ENCODE measurements around the gene CLEC2L.

Gene CLEC2L

DNA sequence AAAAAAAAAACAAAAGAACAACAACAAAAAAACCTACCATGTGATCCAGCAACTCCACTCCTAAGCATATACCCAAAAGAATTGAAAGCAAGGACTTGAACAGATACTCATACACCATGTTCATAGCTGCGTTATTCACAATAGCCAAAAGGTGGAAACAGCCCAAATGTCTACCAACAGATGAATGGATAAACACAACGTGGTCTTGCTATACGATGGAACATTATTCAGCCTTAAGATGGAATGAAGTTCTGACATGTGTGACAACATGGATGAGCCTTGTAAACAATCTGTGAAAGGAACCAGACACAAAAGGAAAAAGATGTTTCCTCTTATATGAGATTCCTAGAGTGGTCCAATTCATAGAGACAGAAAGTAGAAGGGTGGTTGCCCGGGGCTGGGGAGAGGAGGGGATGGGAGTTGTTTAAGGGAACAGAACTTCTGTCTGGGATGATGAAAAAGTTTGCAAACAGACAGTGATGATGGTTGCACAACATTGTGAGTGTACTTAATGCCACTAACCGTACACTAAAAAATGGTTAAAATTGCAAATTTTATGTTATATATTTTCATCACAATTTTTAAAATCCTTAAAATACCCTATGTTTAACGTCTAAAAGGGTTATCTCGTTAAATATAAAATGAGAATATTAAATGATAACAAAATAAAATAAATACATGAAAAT is 11.6 kb downstream of the CLEC2L start:
- no peak overlapping the region for H3K4me3 ChIP-seq (ENCODE audit: low read depth, low read length)
- CTCF ChIA-PET = no interaction called here
- TF ChIP-seq, protein P1, sequence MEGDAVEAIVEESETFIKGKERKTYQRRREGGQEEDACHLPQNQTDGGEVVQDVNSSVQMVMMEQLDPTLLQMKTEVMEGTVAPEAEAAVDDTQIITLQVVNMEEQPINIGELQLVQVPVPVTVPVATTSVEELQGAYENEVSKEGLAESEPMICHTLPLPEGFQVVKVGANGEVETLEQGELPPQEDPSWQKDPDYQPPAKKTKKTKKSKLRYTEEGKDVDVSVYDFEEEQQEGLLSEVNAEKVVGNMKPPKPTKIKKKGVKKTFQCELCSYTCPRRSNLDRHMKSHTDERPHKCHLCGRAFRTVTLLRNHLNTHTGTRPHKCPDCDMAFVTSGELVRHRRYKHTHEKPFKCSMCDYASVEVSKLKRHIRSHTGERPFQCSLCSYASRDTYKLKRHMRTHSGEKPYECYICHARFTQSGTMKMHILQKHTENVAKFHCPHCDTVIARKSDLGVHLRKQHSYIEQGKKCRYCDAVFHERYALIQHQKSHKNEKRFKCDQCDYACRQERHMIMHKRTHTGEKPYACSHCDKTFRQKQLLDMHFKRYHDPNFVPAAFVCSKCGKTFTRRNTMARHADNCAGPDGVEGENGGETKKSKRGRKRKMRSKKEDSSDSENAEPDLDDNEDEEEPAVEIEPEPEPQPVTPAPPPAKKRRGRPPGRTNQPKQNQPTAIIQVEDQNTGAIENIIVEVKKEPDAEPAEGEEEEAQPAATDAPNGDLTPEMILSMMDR (IDR thresholded peaks at IDR 0.05; ENCODE audit: insufficient read depth, low read length, missing control alignments) = no peak
- POLR2A ChIA-PET = no interaction called here
- DNase-seq (ENCODE audit: low read depth, low spot score) = no peak

DNA sequence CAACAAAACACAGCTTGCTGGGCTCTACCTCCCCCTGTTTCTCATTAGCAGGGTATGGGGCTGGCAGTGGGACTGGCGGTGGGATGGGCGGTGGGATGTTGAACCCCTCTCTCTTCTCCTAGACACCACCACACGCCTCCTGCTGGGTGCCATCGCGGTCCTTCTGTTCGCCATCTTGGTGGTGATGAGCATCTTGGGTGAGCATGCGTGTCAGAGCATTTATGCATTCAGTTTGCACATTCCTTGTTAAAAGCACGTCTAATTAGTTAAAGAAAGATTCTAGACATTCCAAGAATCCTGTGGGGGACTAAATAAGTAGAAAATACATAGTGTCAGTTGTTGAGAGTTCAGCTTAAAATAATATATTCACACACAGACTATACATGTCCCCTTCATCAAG is 12.7 kb downstream of the CLEC2L start:
- DNase-seq (ENCODE audit: low read depth, low spot score) = no peak
- CTCF ChIA-PET = no interaction called here
- POLR2A ChIA-PET = no interaction called here
- TF ChIP-seq, protein P1 (IDR thresholded peaks at IDR 0.05; ENCODE audit: insufficient read depth, low read length, missing control alignments) = no peak
- H3K4me3 ChIP-seq (ENCODE audit: low read depth, low read length) = no peak overlapping the region

DNA sequence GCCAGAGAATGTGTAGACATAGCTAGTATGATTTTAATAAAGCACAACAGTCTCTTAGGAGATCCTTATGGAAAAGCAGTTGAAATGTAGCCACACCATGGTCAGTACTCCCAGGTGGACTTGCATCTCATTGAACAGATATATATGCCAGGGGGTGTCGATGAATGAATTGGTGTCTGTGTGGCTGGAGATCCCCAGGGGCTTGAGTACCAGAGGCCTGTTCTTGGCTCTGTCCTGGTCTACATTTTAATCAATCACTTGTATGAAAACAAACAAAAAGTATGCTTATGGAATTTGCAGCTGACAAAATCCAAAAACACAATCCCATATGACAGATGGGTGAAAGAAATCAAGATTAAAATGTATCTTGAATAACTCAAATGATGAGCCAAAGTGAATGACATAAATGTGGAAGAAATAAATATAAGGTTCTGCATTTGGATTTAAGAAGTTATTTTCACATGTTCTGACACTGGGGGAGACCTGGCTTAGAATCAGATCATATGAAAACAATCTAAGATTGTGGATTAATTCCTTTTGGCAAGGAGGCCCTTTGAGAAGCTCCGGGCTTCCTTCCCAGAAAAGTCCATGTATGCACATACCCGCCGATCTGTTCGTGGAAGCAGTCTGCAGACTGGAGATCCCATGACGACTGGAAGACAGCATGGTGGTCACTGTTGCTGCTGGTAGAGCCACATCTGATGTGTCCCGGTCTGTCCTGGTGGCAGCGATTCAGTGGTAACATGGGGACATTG is 15.6 kb downstream of the CLEC2L start:
- TF ChIP-seq, protein P1 (IDR thresholded peaks at IDR 0.05; ENCODE audit: insufficient read depth, low read length, missing control alignments) = no peak
- ChIA-PET POLR2A (no interaction called here), CTCF (interaction anchor here (1.0 to 1.1 kb wide), 2 partner anchors 38 to 104 kb away, joined by 3 to 5 read pairs; no protein-coding TSS in a partner anchor)
- H3K4me3 ChIP-seq (ENCODE audit: low read depth, low read length) = no peak overlapping the region
- DNase-seq (ENCODE audit: low read depth, low spot score) = no peak

DNA sequence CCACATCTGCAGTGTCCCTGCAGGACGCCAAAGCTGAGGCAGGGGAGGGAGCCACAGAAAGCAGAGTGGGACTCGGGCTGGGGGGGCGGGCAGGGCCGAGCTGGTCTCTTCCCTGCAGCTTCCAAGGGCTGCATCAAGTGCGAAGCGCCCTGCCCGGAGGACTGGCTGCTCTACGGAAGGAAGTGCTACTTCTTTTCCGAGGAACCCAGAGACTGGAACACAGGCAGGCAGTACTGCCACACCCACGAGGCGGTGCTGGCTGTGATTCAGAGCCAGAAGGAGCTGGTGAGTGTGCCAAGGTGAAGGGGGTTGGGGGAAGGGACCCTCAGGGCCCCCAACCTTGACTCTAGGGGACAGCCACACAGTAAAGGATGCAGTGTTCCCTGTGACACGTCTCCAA is 16.7 kb downstream of the CLEC2L start:
- H3K4me3 ChIP-seq (ENCODE audit: low read depth, low read length) = no peak overlapping the region
- no peak for DNase-seq (ENCODE audit: low read depth, low spot score)
- ChIA-PET CTCF (interaction anchor here (1.1 to 1.9 kb wide), 2 partner anchors 41 to 106 kb away, joined by 5 to 6 read pairs; no protein-coding TSS in a partner anchor), POLR2A (no interaction called here)
- TF ChIP-seq, protein P1 (IDR thresholded peaks at IDR 0.05; ENCODE audit: insufficient read depth, low read length, missing control alignments) = no peak

DNA sequence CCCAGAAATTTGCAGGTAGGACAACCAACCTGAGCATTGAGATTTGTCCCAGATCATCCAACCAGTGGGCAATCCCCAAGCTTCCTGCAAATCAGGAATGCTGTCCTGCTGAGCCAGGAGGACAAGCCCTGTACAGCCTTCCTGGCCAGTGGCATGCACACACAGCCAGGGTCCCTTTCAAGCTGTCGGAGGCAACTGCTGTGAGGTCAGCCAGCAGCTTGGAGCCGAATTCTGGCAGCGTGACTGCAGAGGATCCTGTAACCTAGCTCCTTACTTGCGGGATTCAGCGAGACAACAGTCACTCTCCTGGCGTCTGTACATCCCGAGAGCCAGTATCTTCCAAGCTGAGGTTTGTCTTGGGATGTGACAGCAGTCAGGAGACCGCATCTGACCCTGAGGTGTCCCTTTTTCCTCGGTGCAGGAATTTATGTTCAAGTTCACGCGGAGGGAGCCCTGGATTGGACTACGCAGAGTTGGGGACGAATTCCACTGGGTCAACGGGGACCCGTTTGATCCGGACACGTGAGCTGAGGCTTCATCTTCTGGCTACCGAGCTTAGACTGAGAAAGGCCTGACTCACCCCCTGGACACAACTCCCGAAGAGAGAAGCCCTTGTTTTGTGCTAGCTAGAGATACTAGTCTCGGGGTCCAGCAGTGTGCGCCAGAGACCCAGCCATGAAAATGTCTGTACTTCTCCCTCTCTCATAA is 18.3 kb downstream of the CLEC2L start:
- TF ChIP-seq, protein P1 (IDR thresholded peaks at IDR 0.05; ENCODE audit: insufficient read depth, low read length, missing control alignments) = no peak
- ChIA-PET CTCF (interaction anchor here (1.0 to 1.9 kb wide), 2 partner anchors 42 to 107 kb away, joined by 3 to 6 read pairs; no protein-coding TSS in a partner anchor), POLR2A (no interaction called here)
- no peak for DNase-seq (ENCODE audit: low read depth, low spot score)
- no peak overlapping the region for H3K4me3 ChIP-seq (ENCODE audit: low read depth, low read length)
